Hematopoietic multipotent progenitor cell treated with erythropoietin and hydrocortisone succinate and interleukin-3 and kit ligand, for 6 days (in vitro differentiated cells): Measurements from ENCODE around the gene AHRR.
"Not testable (repeated sequence)": the region's sequence is repeated elsewhere in the genome, so short reads cannot be mapped to it uniquely, and the experiment has no call there.

ENCODE experiments used
- DNase-seq: peaks from one replicate; pipeline ENCODE4 v3.0.0-alpha.2; 2015

Gene AHRR

GRCh38 chr5:368183-369084, 46.9 kb downstream of the AHRR start:
- DNase-seq, result peak; percentile 70

- DNase-seq, result peak; percentile 50
Measured at GRCh38 chr5:369151-369868, 47.8 kb downstream of the AHRR start.

GRCh38 chr5:369869-370236, 48.3 kb downstream of the AHRR start:
- not testable (repeated sequence) for DNase-seq

- DNase-seq, result no peak
Measured at GRCh38 chr5:370311-370958, 48.9 kb downstream of the AHRR start.

- no peak for DNase-seq
Measured at GRCh38 chr5:370959-371810, 49.7 kb downstream of the AHRR start.

GRCh38 chr5:371811-372555, 50.5 kb downstream of the AHRR start:
- DNase-seq, result peak; percentile 61

- DNase-seq, result peak; percentile 27
Measured at GRCh38 chr5:372556-372995, 51.1 kb downstream of the AHRR start.

- peak; percentile 80 for DNase-seq
Measured at GRCh38 chr5:372996-373709, 51.6 kb downstream of the AHRR start.

- DNase-seq, result peak; percentile 92
Measured at GRCh38 chr5:373710-374602, 52.4 kb downstream of the AHRR start.

- DNase-seq, result no peak
Measured at GRCh38 chr5:374631-375335, 53.3 kb downstream of the AHRR start.

GRCh38 chr5:375336-375920, 53.9 kb downstream of the AHRR start:
- no peak for DNase-seq

- DNase-seq, result no peak
Measured at GRCh38 chr5:375921-376798, 54.6 kb downstream of the AHRR start.

GRCh38 chr5:376799-377325, 55.3 kb downstream of the AHRR start:
- no peak for DNase-seq

GRCh38 chr5:377326-377981, 55.9 kb downstream of the AHRR start:
- no peak for DNase-seq

- no peak for DNase-seq
Measured at GRCh38 chr5:378301-378891, 56.9 kb downstream of the AHRR start.

- DNase-seq, result no peak
Measured at GRCh38 chr5:378976-379742, 57.6 kb downstream of the AHRR start.
